GM23248 (cell line): Measurements from ENCODE around the gene UROC1. TPM values are rescaled to one million over a fixed set of nuclear protein-coding genes. Genes with fewer than 3 reads are reported as not detected.

Experiments
- DNase-seq: peaks from one replicate; pipeline ENCODE4 v3.0.0-alpha.2; 2015
- H2AFZ ChIP-seq: fragments of 200-600 bp; sonication (generic); 2 replicates; pipeline ENCODE4 v1.6.1; 2016; ENCODE audit warnings: antibody characterized with exemption
- H3F3A ChIP-seq: fragments of 200-600 bp; sonication (generic); 2 replicates; pipeline ENCODE4 v1.6.1; 2016; ENCODE audit warnings: mild to moderate bottlenecking, antibody characterized with exemption, mixed run types; ENCODE audit not compliant: insufficient read depth
- H3K27ac ChIP-seq: fragments of 200-600 bp; sonication (generic); 2 replicates; pipeline ENCODE4 v1.5.1; 2016; ENCODE audit warnings: mild to moderate bottlenecking
- H3K27me3 ChIP-seq: fragments of 200-600 bp; sonication (generic); replicated peaks from 2 replicates; pipeline ENCODE4 v1.6.1; 2016; ENCODE audit warnings: mild to moderate bottlenecking; ENCODE audit not compliant: insufficient read depth
- H3K36me3 ChIP-seq: fragments of 200-600 bp; sonication (generic); 2 replicates; pipeline ENCODE4 v1.6.1; 2016; ENCODE audit warnings: low read depth, mild to moderate bottlenecking
- H3K4me1 ChIP-seq: fragments of 200-600 bp; sonication (generic); 2 replicates; pipeline ENCODE4 v1.6.1; 2016; ENCODE audit warnings: mild to moderate bottlenecking; ENCODE audit not compliant: insufficient read depth
- H3K4me2 ChIP-seq: fragments of 200-600 bp; sonication (generic); one replicate; pipeline ENCODE4 v1.6.1; 2016; ENCODE audit warnings: mild to moderate bottlenecking; ENCODE audit not compliant: unreplicated experiment
- H3K4me3 ChIP-seq: fragments of 200-600 bp; sonication (generic); 2 replicates; pipeline ENCODE4 v1.5.1; 2016; ENCODE audit warnings: mild to moderate bottlenecking
- H3K79me2 ChIP-seq: fragments of 200-600 bp; sonication (generic); 2 replicates; pipeline ENCODE4 v1.6.1; 2016; ENCODE audit warnings: mild to moderate bottlenecking; ENCODE audit not compliant: insufficient read depth
- H3K9ac ChIP-seq: fragments of 200-600 bp; sonication (generic); 2 replicates; pipeline ENCODE4 v1.6.1; 2016; ENCODE audit warnings: mild to moderate bottlenecking
- H3K9me2 ChIP-seq: fragments of 200-600 bp; sonication (generic); 2 replicates; pipeline ENCODE4 v1.6.1; 2016; ENCODE audit warnings: mixed run types, mild to moderate bottlenecking, moderate library complexity; ENCODE audit not compliant: insufficient read depth
- H3K9me3 ChIP-seq: fragments of 200-600 bp; sonication (generic); one replicate; pipeline ENCODE4 v1.6.1; 2017; ENCODE audit warnings: low read depth
- H4K20me1 ChIP-seq: fragments of 200-600 bp; sonication (generic); 2 replicates; pipeline ENCODE4 v1.6.0; 2016; ENCODE audit not compliant: insufficient read depth
- EZH2 ChIP-seq: fragments of 200-600 bp; sonication (generic); IDR thresholded peaks from 2 replicates; pipeline ENCODE4 v1.6.1; 2018; ENCODE audit warnings: antibody characterized with exemption, mild to moderate bottlenecking; ENCODE audit not compliant: insufficient read depth, poor library complexity, severe bottlenecking
- EZH2phosphoT487 ChIP-seq: fragments of 200-600 bp; sonication (generic); IDR thresholded peaks from 2 replicates; pipeline ENCODE4 v1.6.1; 2018; ENCODE audit warnings: antibody characterized with exemption, moderate library complexity, mild to moderate bottlenecking, low read depth; ENCODE audit not compliant: insufficient read depth
- WGBS, 2 experiments: methylation state at CpG; one replicate each; pipeline ENCODE4 v1.1.6; 2015 to 2017; ENCODE audit warnings: low lambda C conversion rate in 2 of 2, low coverage in 1 of 2; ENCODE audit errors: missing lambda C conversion rate in 2 of 2; 5-methylcytosine and 5-hydroxymethylcytosine counted together
- in situ Hi-C: fragments of 300-500 bp; cut with MboI; formaldehyde crosslinking; loops from 2 replicates; pipeline ENCODE4 v1.15.0; 2020
- polyA plus RNA-seq: library from polyadenylated mRNA; unstranded; fragments of >200 nt; fragmentation: Nextera tagmentation; extraction: Ambion mirVana; gene quantifications from 2 replicates; pipeline ENCODE4 v1.2.1, GENCODE V29; 2016
- total RNA-seq: library from RNA; depleted of rRNA; stranded (reverse); fragments of >200 nt; shearing (Covaris generic); gene quantifications from 2 replicates; pipeline ENCODE4 v1.2.3, GENCODE V29; 2014

UROC1 gene
- total and polyA plus RNA-seq, 2 experiments from 2014 or later: not detected

DNA sequence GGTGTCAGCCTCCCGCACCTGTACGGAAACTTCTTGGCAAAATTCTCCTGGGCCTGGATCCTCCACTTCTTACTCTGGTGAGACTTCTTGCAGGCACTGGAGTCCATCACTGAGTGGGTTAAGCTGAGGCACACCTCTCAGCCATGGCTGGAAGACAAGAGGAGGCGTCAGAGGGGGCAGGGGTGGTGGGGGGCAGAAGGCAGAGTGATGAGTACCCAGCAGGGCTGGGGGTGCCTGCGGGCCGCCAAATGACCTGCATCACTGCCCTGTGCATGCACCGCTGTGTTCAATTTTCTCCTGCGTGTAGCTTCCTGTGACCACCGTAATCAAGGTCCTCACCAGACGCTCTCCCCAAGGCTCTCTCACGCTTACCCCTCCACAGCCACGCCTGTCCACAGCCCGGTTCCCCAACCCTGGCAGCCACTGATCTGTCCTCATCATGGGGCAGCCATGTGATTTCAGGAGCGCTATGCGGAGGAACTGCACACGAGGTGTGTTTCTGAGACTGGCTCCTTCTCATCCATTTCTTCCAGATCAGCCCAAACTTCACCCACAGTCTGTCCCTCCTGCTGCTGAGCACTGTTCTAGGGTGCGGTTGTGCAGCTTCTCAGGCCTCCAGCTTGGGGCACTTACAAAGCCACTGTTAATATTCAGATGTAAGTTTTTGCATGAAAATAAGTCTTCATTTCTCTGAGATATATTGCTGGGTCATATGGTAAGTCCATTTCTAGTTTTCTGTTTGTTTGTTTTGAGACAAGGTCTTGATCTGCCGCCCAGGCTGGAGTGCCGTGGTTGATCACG, 35.9 kb upstream of the UROC1 start:
- H3K4me3 ChIP-seq: no peak overlapping the region
- 70 to 72% methylated on average over 16 to 19 of the region's 19 CpGs for WGBS, 2 experiments
- TF ChIP-seq EZH2 (no peak), EZH2phosphoT487 (no peak)
- no peaks in the 10 kb centered on the region for H3K27me3 ChIP-seq
- no peak overlapping the region for H3K27ac ChIP-seq
- no peaks in the 10 kb centered on the region for H3K79me2 ChIP-seq
- no peak overlapping the region for H2AFZ ChIP-seq
- H3K36me3 ChIP-seq: no peaks in the 10 kb centered on the region
- no peaks in the 10 kb centered on the region for H3K9me3 ChIP-seq
- H3K4me2 ChIP-seq: no peak overlapping the region
- H3F3A ChIP-seq: no peaks in the 10 kb centered on the region
- no peaks in the 10 kb centered on the region for H4K20me1 ChIP-seq
- in situ Hi-C loops: no loop called here
- H3K4me1 ChIP-seq: no peaks in the 10 kb centered on the region
- no peaks in the 10 kb centered on the region for H3K9me2 ChIP-seq
- no peak overlapping the region for H3K9ac ChIP-seq
- DNase-seq: no peak

- no peak for DNase-seq
Measured at GRCh38 chr3:126552688-126553283, 35.2 kb upstream of the UROC1 start.

DNA sequence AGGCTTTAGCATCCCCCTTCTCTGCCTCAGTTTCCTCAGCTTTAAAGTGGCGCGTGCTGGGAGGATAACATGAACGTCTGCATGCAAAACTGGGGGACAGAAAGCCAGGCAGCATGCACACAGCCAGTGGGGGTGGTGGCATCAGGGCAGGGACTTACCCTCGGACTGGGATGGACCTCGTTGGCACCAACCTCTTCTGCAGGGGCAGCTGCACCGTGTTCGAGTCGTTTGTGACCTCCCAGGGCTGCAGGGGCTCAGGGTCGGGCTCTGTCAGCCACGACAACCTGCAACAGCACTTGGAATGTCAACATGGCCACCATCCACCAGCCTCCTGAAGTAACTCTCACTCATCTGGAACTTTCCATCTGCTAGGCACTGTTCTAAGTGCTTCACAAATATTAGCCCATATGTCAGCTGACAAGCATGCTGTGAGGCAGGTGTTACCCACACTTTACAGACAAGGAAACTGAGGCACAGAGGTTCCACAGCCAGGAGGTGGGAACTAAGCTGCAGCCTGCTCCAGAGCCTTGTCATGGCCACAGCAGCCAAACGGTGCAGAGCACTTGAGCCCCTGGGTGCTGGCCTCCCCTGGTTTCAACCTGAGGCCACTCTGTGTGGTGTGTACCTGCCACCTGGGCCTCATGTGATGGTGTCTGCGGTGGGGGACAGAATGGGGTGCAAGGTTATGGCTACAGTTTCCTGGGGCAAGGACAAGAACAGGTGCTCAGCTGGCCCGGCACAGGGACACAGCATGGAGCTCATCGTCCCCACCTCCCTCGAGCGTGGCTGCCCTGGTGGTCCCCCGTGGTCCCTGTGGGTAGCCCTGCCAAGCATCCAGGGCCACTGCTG, 34.5 kb upstream of the UROC1 start:
- Histone ChIP-seq H3K9me2 (no peaks in the 10 kb centered on the region), H3F3A (no peaks in the 10 kb centered on the region), H3K4me3 (no peak overlapping the region), H3K9me3 (no peaks in the 10 kb centered on the region), H3K27ac (no peak overlapping the region), H4K20me1 (no peaks in the 10 kb centered on the region), H2AFZ (no peak overlapping the region), H3K9ac (no peak overlapping the region), H3K36me3 (no peaks in the 10 kb centered on the region), H3K4me2 (no peak overlapping the region), H3K27me3 (no peaks in the 10 kb centered on the region), H3K4me1 (no peaks in the 10 kb centered on the region), H3K79me2 (no peaks in the 10 kb centered on the region)
- WGBS, 2 experiments: 50 to 56% methylated on average over 14 to 16 of the region's 17 CpGs
- TF ChIP-seq EZH2phosphoT487 (no peak), EZH2 (no peak)
- no peak for DNase-seq
- in situ Hi-C loops: no loop called here

More at GRCh38 chr3:126552688-126553283, 35.2 kb upstream of the UROC1 start:
- Histone ChIP-seq H3K79me2 (no peaks in the 10 kb centered on the region), H3K9me3 (no peaks in the 10 kb centered on the region), H3K4me1 (no peaks in the 10 kb centered on the region), H4K20me1 (no peaks in the 10 kb centered on the region), H3F3A (no peaks in the 10 kb centered on the region), H3K36me3 (no peaks in the 10 kb centered on the region), H2AFZ (no peak overlapping the region), H3K27ac (no peak overlapping the region), H3K27me3 (no peaks in the 10 kb centered on the region), H3K9me2 (no peaks in the 10 kb centered on the region), H3K4me2 (no peak overlapping the region), H3K4me3 (no peak overlapping the region), H3K9ac (no peak overlapping the region)
- in situ Hi-C loops: no loop called here
- TF ChIP-seq EZH2 (no peak), EZH2phosphoT487 (no peak)
- WGBS, 2 experiments: 66 to 67% methylated on average over 14 of the region's 14 CpGs

- no peaks in the 10 kb centered on the region for H3K4me1 ChIP-seq
- TF ChIP-seq EZH2: no peak
- no peak for TF ChIP-seq EZH2phosphoT487
- H3K27me3 ChIP-seq: no peaks in the 10 kb centered on the region
- H3F3A ChIP-seq: no peaks in the 10 kb centered on the region
- 34 to 38% methylated on average over 13 of the region's 13 CpGs for WGBS, 2 experiments
- H2AFZ ChIP-seq: no peak overlapping the region
- no peak overlapping the region for H3K9ac ChIP-seq
- no peaks in the 10 kb centered on the region for H3K9me3 ChIP-seq
- no peak overlapping the region for H3K4me2 ChIP-seq
- H3K4me3 ChIP-seq: no peak overlapping the region
- no peak overlapping the region for H3K27ac ChIP-seq
- H3K9me2 ChIP-seq: no peaks in the 10 kb centered on the region
- H3K79me2 ChIP-seq: no peaks in the 10 kb centered on the region
- in situ Hi-C loops: no loop called here
- H3K36me3 ChIP-seq: no peaks in the 10 kb centered on the region
- peak; percentile 21 for DNase-seq
- no peaks in the 10 kb centered on the region for H4K20me1 ChIP-seq
Measured at GRCh38 chr3:126551121-126551838, 33.7 kb upstream of the UROC1 start.
